HG03045 (cell line): ENCODE results near the gene PHOX2A.

Experiments
- ATAC-seq: cut with Tn5 transposase; IDR thresholded peaks from one replicate; pipeline ENCODE4 v1.9.1; 2021; ENCODE audit warnings: mild to moderate bottlenecking, moderate library complexity; ENCODE audit not compliant: unreplicated experiment

Gene PHOX2A

GRCh38 chr11:72250661-72251464, 6.9 kb upstream of the PHOX2A start:
- ATAC-seq, result no peak

GRCh38 chr11:72249961-72250360, 6.0 kb upstream of the PHOX2A start:
- ATAC-seq, result no peak

- ATAC-seq, result no peak
Observed at GRCh38 chr11:72247584-72247983, 3.6 kb upstream of the PHOX2A start.

- ATAC-seq, result no peak
Observed at GRCh38 chr11:72245263-72245816, 1.4 kb upstream of the PHOX2A start.

GRCh38 chr11:72244361-72245262, 636 bp upstream of the PHOX2A start:
- no peak for ATAC-seq

- no peak for ATAC-seq
Observed at GRCh38 chr11:72243173-72244059, 560 bp downstream of the PHOX2A start.

- ATAC-seq, result no peak
Observed at GRCh38 chr11:72242141-72242540, 1.8 kb downstream of the PHOX2A start.

GRCh38 chr11:72241291-72241781, 2.6 kb downstream of the PHOX2A start:
- no peak for ATAC-seq

GRCh38 chr11:72240461-72241290, 3.3 kb downstream of the PHOX2A start:
- no peak for ATAC-seq

GRCh38 chr11:72239849-72240460, 4.0 kb downstream of the PHOX2A start:
- ATAC-seq, result no peak

GRCh38 chr11:72239313-72239848, 4.6 kb downstream of the PHOX2A start:
- no peak for ATAC-seq

GRCh38 chr11:72238492-72239312, 5.3 kb downstream of the PHOX2A start:
- ATAC-seq, result no peak

- ATAC-seq, result no peak
Observed at GRCh38 chr11:72238040-72238450, 5.9 kb downstream of the PHOX2A start.

GRCh38 chr11:72237112-72237931, 6.7 kb downstream of the PHOX2A start:
- no peak for ATAC-seq

- ATAC-seq, result no peak
Observed at GRCh38 chr11:72236774-72237111, 7.2 kb downstream of the PHOX2A start.

GRCh38 chr11:72236083-72236697, 7.8 kb downstream of the PHOX2A start:
- no peak for ATAC-seq
